Parathyroid adenoma (tissue), 2 donors: ENCODE results near the gene CDH12.

Experiments used
- H2AFZ ChIP-seq: fragments of 300-600 bp; sonication (generic); one replicate; pipeline ENCODE4 v1.7.0; 2017; ENCODE audit warnings: antibody characterized with exemption, mild to moderate bottlenecking
- H3K27ac ChIP-seq: fragments of 300-600 bp; sonication (generic); one replicate; pipeline ENCODE4 v1.7.0; 2017
- H3K27me3 ChIP-seq: fragments of 300-600 bp; sonication (generic); one replicate; pipeline ENCODE4 v1.7.0; 2017; ENCODE audit warnings: low read length; ENCODE audit not compliant: control insufficient read depth, insufficient read depth
- H3K36me3 ChIP-seq: fragments of 300-600 bp; sonication (generic); one replicate; pipeline ENCODE4 v1.7.0; 2017; ENCODE audit warnings: low read length; ENCODE audit not compliant: control insufficient read depth, insufficient read depth
- H3K4me1 ChIP-seq: fragments of 300-600 bp; sonication (generic); one replicate; pipeline ENCODE4 v1.7.0; 2017; ENCODE audit warnings: control low read depth
- H3K4me2 ChIP-seq: fragments of 300-600 bp; sonication (generic); one replicate; pipeline ENCODE4 v1.7.0; 2017; ENCODE audit warnings: low read length
- H3K4me3 ChIP-seq: fragments of 300-600 bp; sonication (generic); one replicate; pipeline ENCODE4 v1.7.0; 2017; ENCODE audit warnings: low read depth, low read length
- H3K79me2 ChIP-seq: fragments of 300-600 bp; sonication (generic); one replicate; pipeline ENCODE4 v1.7.0; 2017; ENCODE audit warnings: control low read depth
- H3K9ac ChIP-seq: fragments of 300-600 bp; sonication (generic); one replicate; pipeline ENCODE4 v1.7.0; 2017; ENCODE audit warnings: mild to moderate bottlenecking
- H3K9me3 ChIP-seq: fragments of 300-600 bp; sonication (generic); one replicate; pipeline ENCODE4 v1.7.0; 2017; ENCODE audit warnings: low read length; ENCODE audit not compliant: control insufficient read depth
- CTCF ChIP-seq: fragments of 300-600 bp; sonication (generic); IDR thresholded peaks from one replicate; pipeline ENCODE4 v1.7.0; 2017; ENCODE audit warnings: antibody characterized with exemption, mild to moderate bottlenecking
- donor health status: primary hyperparathyroidism.

The CDH12 gene

GRCh38 chr5:22465616-22466015, 387.5 kb downstream of the CDH12 start:
- Histone ChIP-seq H3K9me3 (no peaks in the 10 kb centered on the region), H2AFZ (no peak overlapping the region), H3K79me2 (no peaks in the 10 kb centered on the region), H3K27me3 (no peaks in the 10 kb centered on the region), H3K27ac (no peak overlapping the region), H3K4me1 (no peaks in the 10 kb centered on the region), H3K4me2 (no peak overlapping the region), H3K36me3 (no peaks in the 10 kb centered on the region), H3K4me3 (no peak overlapping the region), H3K9ac (no peak overlapping the region)
- TF ChIP-seq CTCF, result no peak

- Histone ChIP-seq H3K9ac (no peak overlapping the region), H3K79me2 (no peaks in the 10 kb centered on the region), H3K4me2 (no peak overlapping the region), H3K4me3 (no peak overlapping the region), H3K27ac (no peak overlapping the region), H3K9me3 (no peaks in the 10 kb centered on the region), H3K4me1 (no peaks in the 10 kb centered on the region), H2AFZ (no peak overlapping the region), H3K36me3 (no peaks in the 10 kb centered on the region), H3K27me3 (no peaks in the 10 kb centered on the region)
- no peak for TF ChIP-seq CTCF
Observed at GRCh38 chr5:22465177-22465576, 388.0 kb downstream of the CDH12 start.

DNA sequence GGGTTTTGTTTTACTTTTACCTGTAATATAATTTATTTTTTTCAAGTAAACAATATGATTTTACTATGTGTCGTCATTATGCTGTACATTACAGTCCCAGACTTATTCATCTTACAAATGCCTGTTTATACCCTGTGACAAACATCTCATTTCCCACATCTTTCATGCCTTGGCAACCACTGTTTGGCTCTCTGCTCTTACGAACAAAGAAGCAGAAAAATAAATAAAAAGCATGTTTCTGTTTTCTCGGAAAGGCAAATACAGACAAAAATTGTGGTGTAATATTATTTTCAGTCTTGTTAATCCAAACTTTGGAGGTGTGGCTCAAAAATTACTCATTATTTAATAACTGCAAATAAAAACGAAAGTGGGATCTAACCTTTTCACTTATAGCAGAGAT, 393.0 kb downstream of the CDH12 start:
- H3K9me3 ChIP-seq, result no peaks in the 10 kb centered on the region
- TF ChIP-seq CTCF, result no peak
- H3K4me2 ChIP-seq, result no peak overlapping the region
- no peaks in the 10 kb centered on the region for H3K36me3 ChIP-seq
- no peak overlapping the region for H3K9ac ChIP-seq
- no peaks in the 10 kb centered on the region for H3K4me1 ChIP-seq
- H3K27ac ChIP-seq, result no peak overlapping the region
- H2AFZ ChIP-seq, result no peak overlapping the region
- H3K27me3 ChIP-seq, result no peaks in the 10 kb centered on the region
- H3K4me3 ChIP-seq, result no peak overlapping the region
- H3K79me2 ChIP-seq, result no peaks in the 10 kb centered on the region

DNA sequence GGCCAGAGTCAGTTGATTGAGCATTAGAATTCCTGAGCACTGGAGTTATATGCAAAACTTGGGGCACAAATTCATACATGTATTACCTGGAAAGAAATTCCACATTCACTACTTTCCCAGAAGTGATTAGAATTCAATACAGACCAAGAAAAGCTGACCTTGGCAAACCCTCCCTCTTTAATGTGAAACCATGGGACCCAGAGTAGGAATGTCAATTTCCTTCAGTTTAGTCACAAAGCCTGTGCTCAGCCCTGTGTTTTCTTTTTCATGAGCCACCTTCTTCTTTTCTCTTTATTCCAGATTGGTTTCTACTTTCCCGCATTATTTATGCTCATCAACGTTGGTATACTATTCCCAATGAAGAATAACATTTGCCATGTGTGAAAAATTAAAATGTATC, 420.2 kb downstream of the CDH12 start:
- no peaks in the 10 kb centered on the region for H3K79me2 ChIP-seq
- H3K9me3 ChIP-seq, result no peaks in the 10 kb centered on the region
- H2AFZ ChIP-seq, result no peak overlapping the region
- H3K4me2 ChIP-seq, result no peak overlapping the region
- TF ChIP-seq CTCF, result no peak
- H3K27ac ChIP-seq, result no peak overlapping the region
- H3K9ac ChIP-seq, result no peak overlapping the region
- no peaks in the 10 kb centered on the region for H3K36me3 ChIP-seq
- no peaks in the 10 kb centered on the region for H3K4me1 ChIP-seq
- no peaks in the 10 kb centered on the region for H3K27me3 ChIP-seq
- no peak overlapping the region for H3K4me3 ChIP-seq

DNA sequence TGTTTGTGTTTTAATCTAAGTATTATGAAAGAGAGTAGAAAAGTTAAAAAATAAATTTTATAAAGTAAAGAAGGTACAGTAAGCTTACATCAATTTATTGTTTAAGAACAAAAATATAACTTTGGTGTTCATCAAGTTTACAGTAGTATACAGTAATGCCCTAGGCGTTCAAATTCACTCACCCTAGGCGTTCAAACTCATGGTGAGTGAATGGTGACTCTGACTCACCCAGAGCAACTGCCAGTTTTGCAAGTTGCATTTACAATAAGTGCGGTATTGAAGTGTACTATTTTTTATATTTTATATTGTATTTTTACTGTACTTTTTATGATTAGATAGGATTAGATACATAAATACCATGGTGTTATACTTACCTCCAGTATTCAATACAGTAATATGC, 421.3 kb downstream of the CDH12 start:
- no peak for TF ChIP-seq CTCF
- Histone ChIP-seq H3K36me3 (no peaks in the 10 kb centered on the region), H2AFZ (no peak overlapping the region), H3K79me2 (no peaks in the 10 kb centered on the region), H3K4me2 (no peak overlapping the region), H3K27ac (no peak overlapping the region), H3K9ac (no peak overlapping the region), H3K4me3 (no peak overlapping the region), H3K4me1 (no peaks in the 10 kb centered on the region), H3K27me3 (no peaks in the 10 kb centered on the region), H3K9me3 (no peaks in the 10 kb centered on the region)
